ENCODE measurements around the gene DYNLRB1. TPM values are rescaled to one million over a fixed set of nuclear protein-coding genes. Genes with fewer than 3 reads are reported as not detected.

Gene DYNLRB1
- total and polyA plus RNA-seq, 2 of the 13 experiments (the other 11 are each of a cell fraction or from before 2014, with no cell fraction given) = 140 to 244 TPM

GRCh38 chr20:34569598-34569997 is 53.4 kb downstream of the DYNLRB1 start (continued):
- TF ChIP-seq ZNF512 (CRISPR knock-in tag; IDR thresholded peaks at IDR 0.05) (no peak), ZNF646 (CRISPR knock-in tag; IDR thresholded peaks at IDR 0.05) (no peak), DNMT3B (CRISPR knock-in tag; conservative IDR thresholded peaks at IDR 0.05) (no peak), MTA1 (CRISPR knock-in tag; IDR thresholded peaks at IDR 0.05; ENCODE audit: borderline replicate concordance) (no peak), ZNF740 (CRISPR knock-in tag; IDR thresholded peaks at IDR 0.05) (no peak), EEA1 (CRISPR knock-in tag; IDR thresholded peaks at IDR 0.05; ENCODE audit: borderline replicate concordance) (no peak), SMAD1 (CRISPR knock-in tag; IDR thresholded peaks at IDR 0.05; ENCODE audit: borderline replicate concordance, low read depth) (no peak), ELF4 (CRISPR knock-in tag; IDR thresholded peaks at IDR 0.05; ENCODE audit: borderline replicate concordance) (no peak), DRAP1 (CRISPR knock-in tag; IDR thresholded peaks at IDR 0.05) (no peak), SOX6 (IDR thresholded peaks at IDR 0.05) (no peak), SOX6 (CRISPR knock-in tag; IDR thresholded peaks at IDR 0.05) (no peak), ZNF549 (CRISPR knock-in tag; IDR thresholded peaks at IDR 0.05) (no peak), AFF4 (CRISPR knock-in tag; IDR thresholded peaks at IDR 0.05) (no peak)

Data from HepG2 (cell line).